B cell (primary cell): ENCODE results near the gene MYOZ2. TPM values are rescaled to one million over a fixed set of nuclear protein-coding genes. Genes with fewer than 3 reads are reported as not detected.

Source experiments
- ATAC-seq: fragments of 200-7000 bp; cut with Tn5 transposase; one replicate; pipeline ENCODE4 v1.10.0; 2021; ENCODE audit warnings: low read depth, mild to moderate bottlenecking, moderate number of reproducible peaks, moderate library complexity
- CTCF ChIA-PET: fragments of 350-600 bp; sonication (Branson Sonifier 250); formaldehyde crosslinking; loops from one replicate; lab custom pipeline; 2021; ENCODE audit warnings: antibody characterized with exemption, inconsistent platforms; lab: Charles Lee
- POLR2A ChIA-PET: fragments of 350-600 bp; sonication (Branson Sonifier 250); formaldehyde crosslinking; loops from one replicate; lab custom pipeline; 2021; ENCODE audit warnings: antibody characterized with exemption; lab: Charles Lee
- DNase-seq: peaks from one replicate; pipeline ENCODE4 v3.0.0; 2013
- H2AFZ ChIP-seq: 2 replicates; pipeline ENCODE4 v1.6.1; 2012; ENCODE audit warnings: mild to moderate bottlenecking, low read depth, low read length; ENCODE audit not compliant: insufficient read depth, poor library complexity, severe bottlenecking
- H3K27ac ChIP-seq, 2 donors: 1 replicate in 1 of 2; 2 replicates in 1 of 2; pipeline ENCODE4 v1.5.1; 2012 to 2013; ENCODE audit warnings: low read length in 2 of 2, mild to moderate bottlenecking in 2 of 2, moderate library complexity in 1 of 2
- H3K27me3 ChIP-seq, 4 experiments: fragments of 200-600 bp in 1 of 4; sonication (generic) in 1 of 4; replicated peaks in 1 of 4; 1 replicate in 2 of 4; 2 replicates in 2 of 4; pipeline versions ENCODE4 v1.6.1 to v1.7.0; 2013 to 2016; ENCODE audit warnings: low read length in 3 of 4, mild to moderate bottlenecking in 2 of 4, mixed read lengths in 1 of 4, moderate library complexity in 1 of 4; ENCODE audit not compliant: insufficient read depth in 4 of 4, control insufficient read depth in 3 of 4; ENCODE audit errors: control extremely low read depth in 1 of 4
- H3K36me3 ChIP-seq, 2 experiments: replicated peaks in 1 of 2; 1 replicate in 1 of 2; 2 replicates in 1 of 2; pipeline versions ENCODE4 v1.6.1 to v1.7.1; 2013; ENCODE audit warnings: low read length in 1 of 2; ENCODE audit not compliant: insufficient read depth in 2 of 2, control insufficient read depth in 1 of 2; ENCODE audit errors: control extremely low read depth in 1 of 2, extremely low read depth in 1 of 2
- H3K4me1 ChIP-seq, 2 donors: fragments of 200-600 bp in 1 of 2; sonication (generic) in 1 of 2; 1 replicate in 1 of 2; 2 replicates in 1 of 2; pipeline versions ENCODE4 v1.5.1 to v1.6.1; 2013 to 2017; ENCODE audit warnings: low read length in 2 of 2; ENCODE audit not compliant: control insufficient read depth in 2 of 2, insufficient read depth in 2 of 2
- H3K4me2 ChIP-seq: replicated peaks from 2 replicates; pipeline ENCODE3; 2012; ENCODE audit warnings: mild to moderate bottlenecking, low read depth, low read length; ENCODE audit not compliant: poor library complexity, severe bottlenecking
- H3K4me3 ChIP-seq, 5 experiments: fragments of 200-600 bp in 1 of 5; sonication (generic) in 1 of 5; 1 replicate in 3 of 5; 2 replicates in 2 of 5; pipeline versions ENCODE4 v1.5.1 to v1.7.0; 2011 to 2016; ENCODE audit warnings: low read length in 4 of 5, mild to moderate bottlenecking in 4 of 5, low read depth in 2 of 5, control low read depth in 1 of 5, moderate library complexity in 1 of 5; ENCODE audit not compliant: insufficient read depth in 1 of 5; ENCODE audit errors: control extremely low read depth in 1 of 5, extremely low read depth in 1 of 5
- H3K79me2 ChIP-seq: fragments of 200-600 bp; sonication (generic); one replicate; pipeline ENCODE4 v1.6.0; 2016; ENCODE audit warnings: low read length; ENCODE audit not compliant: control insufficient read depth, insufficient read depth
- H3K9ac ChIP-seq: fragments of 200-600 bp; sonication (generic); 2 replicates; pipeline ENCODE4 v1.6.1; 2017; ENCODE audit warnings: mild to moderate bottlenecking, low read length, moderate library complexity
- H3K9me3 ChIP-seq, 3 donors: one replicate each; pipeline versions ENCODE4 v1.6.1 to v1.7.1; 2013; ENCODE audit warnings: low read length in 2 of 3; ENCODE audit not compliant: control insufficient read depth in 2 of 3, insufficient read depth in 1 of 3; ENCODE audit errors: control extremely low read depth in 1 of 3
- H4K20me1 ChIP-seq: 2 replicates; pipeline ENCODE4 v1.6.0; 2012; ENCODE audit warnings: mild to moderate bottlenecking, low read length; ENCODE audit not compliant: insufficient read depth, control insufficient read depth, poor library complexity, severe bottlenecking
- H3K27ac Mint-ChIP-seq: one replicate; pipeline ENCODE4 v1.8.0; 2021; ENCODE audit warnings: mixed read lengths
- H3K27me3 Mint-ChIP-seq: one replicate; pipeline ENCODE4 v1.8.0; 2021; ENCODE audit warnings: mixed read lengths
- H3K4me1 Mint-ChIP-seq: one replicate; pipeline ENCODE4 v1.8.0; 2021; ENCODE audit warnings: mixed read lengths
- H3K4me3 Mint-ChIP-seq: one replicate; pipeline ENCODE4 v1.8.0; 2021; ENCODE audit warnings: mixed read lengths
- H3K9me3 Mint-ChIP-seq: one replicate; pipeline ENCODE4 v1.8.0; 2022; ENCODE audit warnings: mixed read lengths; ENCODE audit not compliant: insufficient read depth
- CTCF ChIP-seq: fragments of 200-600 bp; IDR thresholded peaks from one replicate; pipeline ENCODE4 v1.8.0; 2022; ENCODE audit warnings: antibody characterized with exemption, mild to moderate bottlenecking
- EZH2 ChIP-seq: IDR thresholded peaks from 2 replicates; pipeline ENCODE4 v1.6.1; 2012; ENCODE audit warnings: borderline replicate concordance, low read depth, mild to moderate bottlenecking, moderate library complexity, low read length; ENCODE audit not compliant: insufficient read depth, poor library complexity, severe bottlenecking
- intact Hi-C: fragments of 100-400 bp; cut with micrococcal nuclease; formaldehyde crosslinking; loops from one replicate; pipeline ENCODE4 v1.10.0; 2022
- polyA plus RNA-seq: library from polyadenylated mRNA; depleted of rRNA; stranded (reverse); fragments of >200 nt; gene quantifications from 2 replicates; pipeline ENCODE4 v1.2.3, GENCODE V29; 2012
- total RNA-seq, 2 donors: library from RNA; stranded (reverse); fragments of 120-200 nt in 1 of 2; gene quantifications; 1 replicate in 1 of 2; 2 replicates in 1 of 2; pipeline versions ENCODE4 v1.2.3 to v1.2.4, GENCODE V29; 2013 to 2022

Gene MYOZ2
- total and polyA plus RNA-seq, 2 donors (not counting 1 experiment from before 2014, with no cell fraction given): not detected

DNA sequence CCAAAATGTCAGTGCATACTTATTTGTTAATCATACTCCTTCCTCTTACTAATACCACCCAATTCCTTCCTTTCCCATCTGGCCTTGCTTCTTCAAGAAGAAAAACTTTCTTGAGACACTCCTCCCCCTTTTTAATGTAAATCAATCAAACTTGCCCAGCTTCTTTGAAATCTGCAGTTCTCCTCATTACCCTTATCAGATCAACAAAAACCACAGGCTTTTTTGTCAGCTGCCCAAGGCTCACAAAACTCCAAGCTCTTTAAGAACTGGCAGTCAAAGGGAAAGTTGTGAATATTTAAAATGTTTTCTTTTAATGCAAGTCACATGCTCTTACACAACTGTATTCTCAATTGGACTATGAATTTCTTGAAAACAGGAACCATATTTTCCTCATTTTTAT lies 11.3 kb upstream of the MYOZ2 start:
- intact Hi-C loops: no loop called here
- Histone ChIP-seq H3K36me3 (no peaks in the 10 kb centered on the region), H3K27me3 (no peaks in the 10 kb centered on the region), H3K4me2 (no peak overlapping the region), H3K27ac (no peak overlapping the region), H3K79me2 (no peaks in the 10 kb centered on the region), H3K9me3 (no peaks in the 10 kb centered on the region), H3K9ac (no peak overlapping the region), H3K4me1 (no peaks in the 10 kb centered on the region), H4K20me1 (no peaks in the 10 kb centered on the region), H3K4me3 (no peak overlapping the region), H2AFZ (no peak overlapping the region)
- Mint-ChIP-seq H3K4me1 (no peaks in the 10 kb centered on the region), H3K27me3 (no peaks in the 10 kb centered on the region), H3K9me3 (no peaks in the 10 kb centered on the region), H3K4me3 (no peak overlapping the region), H3K27ac (no peak overlapping the region)
- ATAC-seq: no peak
- DNase-seq: no peak
- TF ChIP-seq CTCF (no peak), EZH2 (no peak)
- ChIA-PET POLR2A (no interaction called here), CTCF (no interaction called here)

DNA sequence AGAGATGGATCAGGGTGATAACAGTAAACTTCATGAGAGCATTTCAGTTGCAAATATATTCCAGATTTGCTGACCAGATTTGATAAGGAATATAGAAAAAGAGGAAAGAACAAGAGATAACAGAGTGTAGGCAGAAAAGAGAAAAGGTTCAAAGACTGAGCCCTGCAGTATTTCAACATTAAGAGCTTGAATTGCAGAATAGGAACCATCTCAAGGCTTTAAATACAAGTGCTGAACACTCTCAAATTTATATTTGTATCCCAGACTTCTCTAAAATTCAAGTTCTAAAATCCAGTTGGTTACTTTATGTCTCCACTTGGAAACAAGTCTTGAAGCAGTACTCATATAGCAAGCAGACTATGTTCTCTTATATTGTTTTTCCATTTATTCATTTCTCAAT lies 9.7 kb upstream of the MYOZ2 start:
- Histone ChIP-seq H3K36me3 (no peaks in the 10 kb centered on the region), H3K4me1 (no peaks in the 10 kb centered on the region), H3K4me3 (no peak overlapping the region), H2AFZ (no peak overlapping the region), H4K20me1 (no peaks in the 10 kb centered on the region), H3K27ac (no peak overlapping the region), H3K27me3 (no peaks in the 10 kb centered on the region), H3K79me2 (no peaks in the 10 kb centered on the region), H3K9ac (no peak overlapping the region), H3K4me2 (no peak overlapping the region), H3K9me3 (no peaks in the 10 kb centered on the region)
- TF ChIP-seq CTCF (no peak), EZH2 (no peak)
- no peak overlapping the region for H3K4me3 Mint-ChIP-seq
- POLR2A ChIA-PET: no interaction called here
- peaks cover 4% of the 10 kb centered on the region for H3K27me3 Mint-ChIP-seq
- H3K27ac Mint-ChIP-seq: no peak overlapping the region
- intact Hi-C loops: no loop called here
- no peak for ATAC-seq
- CTCF ChIA-PET: no interaction called here
- DNase-seq: no peak
- H3K4me1 Mint-ChIP-seq: no peaks in the 10 kb centered on the region
- no peaks in the 10 kb centered on the region for H3K9me3 Mint-ChIP-seq
